NCI-H187 (cell line): Measurements from ENCODE around the gene NFE2L2.
A peak's percentile ranks its signal among the peaks of the same experiment; 100 is the strongest.
"Not testable (repeated sequence)": the region's sequence is repeated elsewhere in the genome, so short reads cannot be mapped to it uniquely, and the experiment has no call there.

ENCODE experiments used
- DNase-seq, 2 experiments: peaks; one replicate each; lab custom pipeline; 2025; lab: John Stamatoyannopoulos, UW

Gene NFE2L2

DNA sequence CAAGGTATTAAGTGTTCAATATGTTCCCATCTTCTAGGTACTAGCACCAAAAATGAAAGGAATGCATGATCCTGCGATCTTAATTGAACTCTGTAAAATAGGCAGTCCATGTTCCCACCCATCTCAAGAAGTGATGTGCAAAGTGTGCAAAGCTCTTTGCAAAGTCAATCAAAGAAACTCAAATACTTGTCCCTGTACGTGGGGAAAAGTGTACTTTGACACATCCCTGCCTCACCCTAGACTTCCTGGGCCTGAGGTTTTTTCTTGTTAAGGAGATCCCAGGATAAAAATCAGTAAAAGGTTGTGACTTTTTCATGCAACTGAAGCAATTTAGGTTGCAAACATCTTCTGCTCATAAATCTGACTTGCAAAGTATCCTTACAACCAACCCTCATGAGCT is 26.6 kb downstream of the NFE2L2 start:
- no peak for DNase-seq

DNA sequence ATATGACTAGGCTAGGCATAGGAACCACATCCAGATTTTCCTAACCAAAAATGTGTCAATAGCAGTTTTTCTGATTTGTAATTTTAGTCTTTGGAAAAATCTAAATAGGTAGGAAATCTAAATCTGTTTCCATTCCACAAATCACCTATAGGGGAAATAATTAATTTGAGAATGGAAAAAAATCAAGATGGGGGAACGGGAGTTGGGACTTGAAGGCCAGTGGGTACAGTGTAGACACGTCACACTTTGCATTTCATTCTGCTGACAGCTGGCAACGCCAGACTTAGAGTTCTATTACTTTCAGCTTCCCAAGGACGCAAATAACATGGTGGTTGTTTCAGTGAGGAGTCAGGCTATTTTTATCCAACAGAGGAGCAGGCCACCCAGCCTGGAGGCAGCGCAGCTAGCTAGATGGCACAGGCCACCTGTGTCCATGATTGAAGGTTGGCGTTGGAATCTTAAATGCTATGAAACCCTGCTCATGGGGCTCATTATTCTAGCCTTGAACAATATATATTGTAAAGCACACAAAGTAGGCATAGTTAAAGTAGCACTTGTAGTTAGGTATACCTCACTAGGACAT is 28.6 kb downstream of the NFE2L2 start:
- DNase-seq = no peak

DNA sequence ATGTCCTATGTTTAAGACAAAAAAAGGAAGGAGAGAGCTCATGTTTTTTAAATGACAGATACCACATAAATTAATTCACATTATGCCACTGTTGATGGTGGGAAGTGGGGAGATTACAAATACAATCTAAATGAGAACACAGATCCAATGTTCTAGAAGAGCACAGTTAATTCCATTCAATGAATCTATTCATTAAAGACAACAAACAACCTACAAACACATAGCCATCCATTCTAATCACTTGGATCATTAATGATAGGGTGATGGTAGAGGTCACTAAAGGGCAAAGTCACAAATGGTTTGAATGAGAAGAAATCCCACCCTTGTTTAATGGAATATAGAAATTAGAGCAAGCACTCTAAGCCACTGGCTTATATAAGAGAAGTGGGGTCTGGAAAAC is 30.3 kb downstream of the NFE2L2 start:
- no peak for DNase-seq

- no peak for DNase-seq
Measured at GRCh38 chr2:177232098-177232704, 32.3 kb downstream of the NFE2L2 start.

GRCh38 chr2:177231270-177231669 is 33.3 kb downstream of the NFE2L2 start:
- DNase-seq = no peak

DNA sequence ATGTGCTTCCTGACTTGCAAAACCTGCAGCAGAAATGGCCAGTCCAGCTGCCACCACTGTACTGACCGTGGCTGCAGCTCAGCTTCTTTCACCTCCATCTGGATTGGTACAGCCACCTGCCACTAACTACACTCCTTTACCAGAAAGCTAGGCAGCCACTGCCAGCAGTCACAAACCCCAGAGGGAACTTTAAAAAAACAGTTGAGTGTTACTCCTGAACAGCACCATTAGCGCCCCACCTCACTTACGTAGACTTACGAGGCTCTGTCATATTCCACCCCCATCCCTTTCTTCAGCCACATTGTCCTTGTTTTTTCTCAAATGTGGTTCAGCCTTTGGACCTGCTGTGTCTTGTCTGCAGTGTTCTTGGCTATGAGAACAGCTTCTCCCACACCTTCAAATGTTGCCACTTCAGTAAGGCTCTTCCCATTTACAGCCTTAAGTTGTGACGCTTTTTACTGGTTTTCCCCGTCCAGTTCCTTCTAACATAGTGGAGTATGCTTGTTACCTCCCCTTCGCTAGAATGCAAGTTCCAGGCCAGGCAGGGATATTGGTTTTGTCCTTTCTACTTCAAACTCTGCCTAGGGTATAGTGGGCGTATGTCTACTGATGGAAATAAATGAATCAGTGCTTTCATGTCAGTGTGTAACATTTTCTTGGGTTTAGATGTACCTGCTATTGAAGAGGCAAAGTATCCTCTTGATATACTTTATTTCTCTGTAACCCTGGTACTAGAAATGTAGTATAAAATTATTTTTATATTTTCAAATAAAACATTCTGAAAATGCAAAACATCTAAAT is 34.9 kb downstream of the NFE2L2 start:
- no peak for DNase-seq

- DNase-seq = no peak
Measured at GRCh38 chr2:177225965-177226360, 38.6 kb downstream of the NFE2L2 start.

DNA sequence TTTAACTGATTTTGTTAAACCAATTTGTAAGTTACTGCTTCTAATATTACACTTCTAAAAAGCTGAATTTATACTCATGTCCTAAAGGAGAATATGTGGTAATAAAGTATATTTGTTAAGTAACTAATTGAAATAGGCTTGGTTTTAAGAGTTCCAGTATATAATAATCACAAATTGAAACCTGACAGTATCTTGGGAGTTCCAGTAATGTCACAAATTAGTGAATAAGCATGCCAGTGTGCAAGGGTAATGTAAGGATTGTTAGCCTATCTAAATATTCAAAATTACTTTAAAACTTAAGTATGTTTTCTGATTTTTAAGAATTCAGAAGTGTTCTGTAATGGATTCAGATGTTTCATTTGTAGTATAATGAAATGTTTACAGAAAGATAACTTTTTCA is 41.1 kb downstream of the NFE2L2 start:
- DNase-seq = not testable (repeated sequence)

GRCh38 chr2:177221970-177222369 is 42.6 kb downstream of the NFE2L2 start:
- DNase-seq = no peak

- DNase-seq = no peak
Measured at GRCh38 chr2:177221534-177221933, 43.0 kb downstream of the NFE2L2 start.

DNA sequence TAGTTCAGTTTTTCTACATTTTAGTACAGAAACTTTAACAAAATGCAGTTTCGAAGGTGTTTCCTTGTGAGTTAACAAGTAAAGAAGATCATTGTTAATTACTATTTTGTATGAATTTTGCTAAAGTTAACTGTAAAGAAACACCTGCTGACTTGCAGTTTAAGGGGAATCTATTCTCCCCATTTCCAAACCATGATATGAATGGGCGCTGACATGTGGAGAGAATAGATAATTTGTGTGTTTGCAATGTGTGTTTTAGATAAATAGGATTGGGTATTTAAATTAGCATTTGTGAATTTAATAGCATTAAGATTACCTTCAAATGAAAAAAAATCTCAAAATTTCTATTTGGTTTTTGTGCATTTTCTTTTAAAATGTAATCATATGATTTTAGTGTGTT is 44.7 kb downstream of the NFE2L2 start:
- not testable (repeated sequence) for DNase-seq

DNA sequence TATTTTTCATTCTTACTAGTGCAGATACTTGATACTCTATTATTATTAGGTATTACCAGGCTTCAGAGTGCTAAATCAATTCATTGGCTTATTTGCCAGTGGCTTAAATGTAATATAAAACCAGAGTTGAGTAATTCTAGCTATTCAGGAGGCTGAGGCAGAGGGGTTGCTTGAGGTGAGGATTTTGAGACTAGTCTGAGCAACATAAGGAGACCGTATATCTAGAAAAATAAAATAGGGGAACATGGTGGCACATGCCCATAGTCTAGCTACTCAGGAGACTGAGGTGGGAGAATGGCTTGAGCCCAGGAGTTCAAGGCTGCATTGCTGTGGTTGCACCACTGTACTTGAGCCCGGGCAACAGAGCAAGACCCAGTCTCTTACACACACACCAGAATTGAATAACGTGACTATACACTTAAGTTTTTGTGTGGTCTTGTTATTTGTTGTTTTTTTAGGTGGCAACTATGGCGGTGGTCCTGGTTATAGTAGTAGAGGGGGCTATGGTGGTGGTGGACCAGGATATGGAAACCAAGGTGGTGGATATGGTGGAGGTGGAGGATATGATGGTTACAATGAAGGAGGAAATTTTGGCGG is 47.2 kb downstream of the NFE2L2 start:
- DNase-seq = no peak

DNA sequence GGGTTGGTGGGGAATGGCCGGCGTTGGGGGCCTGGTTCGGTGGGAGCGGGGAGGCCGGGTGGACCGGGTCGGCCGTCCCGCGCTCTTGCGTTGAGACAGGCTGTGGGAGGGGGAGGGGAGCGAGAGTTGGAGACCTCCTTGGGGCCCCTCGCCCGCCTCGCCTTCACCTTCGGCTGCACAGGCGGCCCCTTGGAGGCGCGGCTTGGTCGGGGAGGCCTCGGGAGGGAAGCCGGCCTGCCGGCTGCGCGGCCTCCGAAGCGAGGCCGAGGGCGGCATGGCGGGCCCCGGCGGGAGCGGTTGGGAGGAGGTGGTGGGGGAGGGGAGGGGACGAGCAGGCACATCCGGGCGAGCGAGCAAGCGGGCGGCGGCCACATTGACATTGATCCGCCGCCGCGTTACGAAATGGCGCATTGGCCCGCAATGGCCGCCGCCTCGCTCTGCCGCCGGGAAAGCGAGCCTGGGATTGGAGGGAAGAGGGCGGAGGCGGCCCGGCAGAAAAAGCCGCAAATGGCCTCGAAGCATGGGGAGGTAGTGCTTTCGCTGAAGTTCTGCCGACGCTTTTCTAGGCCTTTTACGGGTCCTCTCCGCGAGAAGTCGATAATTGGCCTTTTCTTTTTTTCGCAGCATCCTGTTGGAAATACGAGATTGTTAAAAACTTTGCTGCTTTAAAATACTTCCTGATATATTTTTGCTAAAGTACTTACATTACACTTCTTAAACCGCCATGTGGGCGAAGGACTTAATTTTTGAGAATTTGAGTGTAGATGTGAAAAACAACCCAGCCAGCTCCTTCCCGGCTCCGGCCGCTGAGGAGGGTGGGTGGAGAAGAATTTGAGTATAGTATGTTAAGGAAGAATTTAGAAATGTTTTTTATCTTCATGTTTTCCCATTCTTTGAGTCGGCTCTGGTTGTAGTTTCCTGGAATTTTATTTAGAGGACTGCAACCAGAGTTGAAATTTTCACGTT is 51.4 kb downstream of the NFE2L2 start:
- peak; percentile 32 to 57 for DNase-seq

DNA sequence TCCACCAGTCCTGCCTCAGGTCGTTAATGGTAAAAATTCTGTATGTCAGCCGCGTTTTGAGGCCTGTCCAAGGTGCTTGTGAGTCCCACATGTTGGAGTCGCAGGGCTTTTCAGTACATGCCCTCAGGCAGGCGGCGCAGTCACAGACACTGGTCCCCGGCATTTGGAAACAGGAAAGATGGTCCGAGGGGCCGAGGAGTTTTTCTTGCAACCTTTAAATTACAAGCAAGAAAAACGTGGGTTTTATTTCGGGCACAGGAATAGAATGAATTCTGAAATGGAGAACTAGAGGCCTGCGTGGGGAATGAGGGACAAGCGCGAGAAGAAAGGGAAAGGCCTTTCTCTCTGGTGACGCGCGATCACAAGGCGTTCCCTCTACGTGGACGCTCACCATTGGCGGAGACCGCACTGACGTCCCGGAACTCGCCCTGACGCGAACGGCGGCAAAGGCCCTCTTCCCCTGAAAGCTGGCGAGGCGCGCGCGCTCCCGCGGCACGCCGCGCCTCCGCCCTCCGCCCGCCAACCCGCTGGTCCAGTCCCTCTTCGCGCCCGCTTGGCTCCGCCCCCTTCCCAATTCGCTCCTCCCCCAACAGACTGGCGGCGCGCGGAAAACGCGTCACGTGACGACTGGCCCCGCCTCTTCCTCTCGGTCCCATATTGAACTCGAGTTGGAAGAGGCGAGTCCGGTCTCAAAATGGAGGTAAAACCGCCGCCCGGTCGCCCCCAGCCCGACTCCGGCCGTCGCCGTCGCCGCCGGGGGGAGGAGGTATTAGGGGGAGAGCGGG is 52.2 kb downstream of the NFE2L2 start, which contains the start of gene HNRNPA3:
HNRNPA3 (plus strand) TSS at position 689 of the 785 bp plus-strand sequence; CDS start at position 695, 6 bp downstream.
- peak; percentile 86 to 88 for DNase-seq

- no peak for DNase-seq
Measured at GRCh38 chr2:177211576-177212105, 52.9 kb downstream of the NFE2L2 start.

DNA sequence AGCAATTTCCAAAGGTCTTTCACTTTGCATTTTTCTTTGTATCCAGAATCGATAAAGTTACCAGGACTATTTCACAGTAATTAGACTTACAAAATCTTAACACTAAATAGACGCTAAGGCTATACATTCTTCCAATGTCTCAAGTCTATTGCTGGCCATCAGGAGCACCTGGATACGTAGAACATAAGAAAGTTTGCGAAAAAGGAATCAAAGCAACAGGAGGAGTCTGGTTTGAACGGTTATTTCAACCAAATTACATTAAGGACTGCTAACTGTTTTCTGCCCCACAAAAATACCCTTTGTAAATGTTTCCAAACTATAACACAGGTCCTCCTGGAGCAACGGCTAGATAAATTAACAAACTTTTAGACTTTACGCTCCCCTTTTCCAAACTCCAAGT is 53.4 kb downstream of the NFE2L2 start:
- no peak for DNase-seq

DNA sequence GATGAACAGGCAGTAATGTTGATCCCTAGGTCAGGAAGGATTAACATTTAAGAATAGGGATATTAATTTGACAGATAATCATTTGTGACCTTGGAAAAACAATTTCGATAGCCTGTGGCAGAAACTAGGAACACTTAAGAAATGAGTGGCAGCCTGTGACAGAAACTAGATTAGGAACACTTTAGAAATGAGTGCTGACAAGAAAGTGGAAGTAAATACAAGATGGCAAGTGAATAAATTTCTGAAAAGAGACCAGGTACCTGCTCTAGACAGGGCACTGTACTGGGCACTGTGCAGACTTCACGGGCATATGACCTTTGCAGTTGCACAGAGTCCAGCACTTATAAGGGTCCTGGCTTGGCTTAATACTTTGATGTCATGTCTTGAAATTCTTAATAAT is 57.4 kb downstream of the NFE2L2 start:
- no peak for DNase-seq

DNA sequence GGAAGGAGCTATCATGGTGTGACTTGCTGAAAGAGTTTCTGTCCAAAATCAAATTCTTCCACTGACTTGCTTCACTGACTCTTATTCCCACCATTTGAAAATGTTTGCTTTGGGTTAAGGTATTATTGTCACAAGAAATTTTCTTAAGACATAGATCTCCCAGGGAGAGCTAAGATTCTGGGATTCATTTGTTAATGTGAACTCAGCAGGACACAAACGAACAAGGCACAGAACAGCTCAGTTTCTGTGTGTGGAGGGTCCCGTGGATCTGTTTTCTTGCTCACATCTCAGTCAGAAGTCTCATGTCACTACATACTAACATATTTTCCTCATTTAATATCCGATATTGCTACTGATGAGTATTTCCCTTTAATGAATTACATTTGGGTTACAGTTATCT is 60.1 kb downstream of the NFE2L2 start:
- no peak for DNase-seq

- DNase-seq = no peak
Measured at GRCh38 chr2:177201919-177202346, 62.6 kb downstream of the NFE2L2 start.

GRCh38 chr2:177200419-177200818 is 64.1 kb downstream of the NFE2L2 start:
- DNase-seq = not testable (repeated sequence)
